ENCODE results near the gene KIF5A.

Gene KIF5A

GRCh38 chr12:57575771-57576612 lies 26.1 kb downstream of the KIF5A start:
- no peak for DNase-seq (ENCODE audit: low read depth)
- TF ChIP-seq MYC (IDR thresholded peaks at IDR 0.05; ENCODE audit: low read depth, low read length) (no peak), CTCF (IDR thresholded peaks at IDR 0.05; ENCODE audit: low read depth, low read length) (no peak), MAX (IDR thresholded peaks at IDR 0.05; ENCODE audit: low read depth, low read length) (no peak), POLR2A (IDR thresholded peaks at IDR 0.05; ENCODE audit: extremely low read depth, insufficient read length) (no peak)
- no peak overlapping the region for H3K4me3 ChIP-seq (ENCODE audit: low read depth, low read length)

- no peak for DNase-seq (ENCODE audit: low read depth)
- no peak overlapping the region for H3K4me3 ChIP-seq (ENCODE audit: low read depth, low read length)
- TF ChIP-seq MYC (IDR thresholded peaks at IDR 0.05; ENCODE audit: low read depth, low read length), result no peak
- TF ChIP-seq MAX (IDR thresholded peaks at IDR 0.05; ENCODE audit: low read depth, low read length), result no peak
- no peak for TF ChIP-seq CTCF (IDR thresholded peaks at IDR 0.05; ENCODE audit: low read depth, low read length)
- TF ChIP-seq POLR2A (IDR thresholded peaks at IDR 0.05; ENCODE audit: extremely low read depth, insufficient read length), result no peak
These were observed 26.8 kb downstream of the KIF5A start for GRCh38 chr12:57576613-57577160.

GRCh38 chr12:57577981-57578758 lies 28.3 kb downstream of the KIF5A start:
- TF ChIP-seq MAX (IDR thresholded peaks at IDR 0.05; ENCODE audit: low read depth, low read length) (no peak), CTCF (IDR thresholded peaks at IDR 0.05; ENCODE audit: low read depth, low read length) (no peak), POLR2A (IDR thresholded peaks at IDR 0.05; ENCODE audit: extremely low read depth, insufficient read length) (no peak), MYC (IDR thresholded peaks at IDR 0.05; ENCODE audit: low read depth, low read length) (no peak)
- DNase-seq (ENCODE audit: low read depth), result no peak
- H3K4me3 ChIP-seq (ENCODE audit: low read depth, low read length), result no peak overlapping the region

- no peak for DNase-seq (ENCODE audit: low read depth)
- TF ChIP-seq CTCF (IDR thresholded peaks at IDR 0.05; ENCODE audit: low read depth, low read length), result no peak
- no peak for TF ChIP-seq POLR2A (IDR thresholded peaks at IDR 0.05; ENCODE audit: extremely low read depth, insufficient read length)
- no peak for TF ChIP-seq MYC (IDR thresholded peaks at IDR 0.05; ENCODE audit: low read depth, low read length)
- TF ChIP-seq MAX (IDR thresholded peaks at IDR 0.05; ENCODE audit: low read depth, low read length), result no peak
- no peak overlapping the region for H3K4me3 ChIP-seq (ENCODE audit: low read depth, low read length)
These were observed 29.2 kb downstream of the KIF5A start for GRCh38 chr12:57579011-57579410.

- no peak overlapping the region for H3K4me3 ChIP-seq (ENCODE audit: low read depth, low read length)
- TF ChIP-seq MAX (IDR thresholded peaks at IDR 0.05; ENCODE audit: low read depth, low read length) (no peak), CTCF (IDR thresholded peaks at IDR 0.05; ENCODE audit: low read depth, low read length) (no peak), MYC (IDR thresholded peaks at IDR 0.05; ENCODE audit: low read depth, low read length) (no peak), POLR2A (IDR thresholded peaks at IDR 0.05; ENCODE audit: extremely low read depth, insufficient read length) (no peak)
- no peak for DNase-seq (ENCODE audit: low read depth)
These were observed 30.0 kb downstream of the KIF5A start for GRCh38 chr12:57579677-57580465.
